BJ (cell line): Measurements from ENCODE around the gene PASK. TPM values are rescaled to one million over a fixed set of nuclear protein-coding genes. Genes with fewer than 3 reads are reported as not detected.

Source experiments
- CTCF ChIA-PET: fragments of 350-600 bp; formaldehyde crosslinking; extraction: SDS; loops from one replicate; lab custom pipeline; 2021; ENCODE audit warnings: antibody characterized with exemption, inconsistent platforms; lab: Yijun Ruan, JAX
- POLR2A ChIA-PET: fragments of 300-600 bp; sonication (Branson Sonifier 250); formaldehyde crosslinking; extraction: SDS; loops from one replicate; lab custom pipeline; 2021; ENCODE audit warnings: antibody characterized with exemption; lab: Charles Lee
- DNase-seq: peaks from one replicate; pipeline ENCODE4 v3.0.0-alpha.2; 2011; ENCODE audit warnings: low read depth
- H3K27me3 ChIP-seq: 2 replicates; pipeline ENCODE4 v1.6.0; 2011; ENCODE audit warnings: low read length; ENCODE audit not compliant: control insufficient read depth, insufficient read depth
- H3K36me3 ChIP-seq: 2 replicates; pipeline ENCODE4 v1.5.1; 2011; ENCODE audit warnings: low read length; ENCODE audit not compliant: control insufficient read depth, insufficient read depth
- H3K4me3 ChIP-seq: 2 replicates; pipeline ENCODE4 v1.5.1; 2011; ENCODE audit warnings: low read depth, mild to moderate bottlenecking, control low read depth, low read length
- CTCF ChIP-seq: IDR thresholded peaks from 2 replicates; pipeline ENCODE4 v1.5.1; 2011; ENCODE audit warnings: low read depth, mild to moderate bottlenecking, control low read depth, inconsistent platforms, low read length, moderate library complexity; ENCODE audit not compliant: insufficient read depth
- polyA plus RNA-seq: library from polyadenylated mRNA; depleted of rRNA; stranded (reverse); fragments of >200 nt; gene quantifications from 2 replicates; pipeline ENCODE4 v1.2.3, GENCODE V29; 2011

Gene PASK
- polyA plus RNA-seq, 1 experiment, result 3.4 TPM

DNA sequence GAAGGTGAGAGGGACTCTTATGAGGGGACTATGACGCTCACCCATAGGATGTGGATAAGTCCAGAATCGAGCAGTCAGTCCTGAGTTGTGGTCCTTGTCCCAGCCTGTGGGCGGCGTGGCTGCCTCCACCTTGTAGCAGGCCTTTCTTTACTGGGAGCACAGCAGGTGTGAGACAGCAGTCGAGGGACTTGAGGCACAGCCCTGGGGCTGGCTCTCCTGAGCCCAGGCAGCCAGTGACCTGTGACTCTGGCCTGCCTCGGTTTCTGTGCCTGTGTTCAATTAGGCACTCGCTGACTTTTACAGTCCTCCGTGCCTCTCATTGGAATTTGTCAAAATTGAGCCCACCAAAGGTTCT lies 9.3 kb upstream of the PASK start:
- CTCF ChIA-PET, result no interaction called here

GRCh38 chr2:241157841-241158545 lies 8.7 kb upstream of the PASK start:
- TF ChIP-seq CTCF, result no peak
- peaks cover 14% of the 10 kb centered on the region for H3K36me3 ChIP-seq
- POLR2A ChIA-PET, result no interaction called here
- CTCF ChIA-PET, result interaction anchor here (0.8 kb wide), 1 partner anchor 307 kb away, joined by 4 read pairs; no protein-coding TSS in a partner anchor
- H3K27me3 ChIP-seq, result no peaks in the 10 kb centered on the region
- no peak overlapping the region for H3K4me3 ChIP-seq
- DNase-seq, result no peak

More for the DNA sequence above, 9.3 kb upstream of the PASK start:
- POLR2A ChIA-PET, result no interaction called here
- no peak for DNase-seq
- TF ChIP-seq CTCF, result no peak
- Histone ChIP-seq H3K36me3 (peaks cover 14% of the 10 kb centered on the region), H3K4me3 (no peak overlapping the region), H3K27me3 (no peaks in the 10 kb centered on the region)

DNA sequence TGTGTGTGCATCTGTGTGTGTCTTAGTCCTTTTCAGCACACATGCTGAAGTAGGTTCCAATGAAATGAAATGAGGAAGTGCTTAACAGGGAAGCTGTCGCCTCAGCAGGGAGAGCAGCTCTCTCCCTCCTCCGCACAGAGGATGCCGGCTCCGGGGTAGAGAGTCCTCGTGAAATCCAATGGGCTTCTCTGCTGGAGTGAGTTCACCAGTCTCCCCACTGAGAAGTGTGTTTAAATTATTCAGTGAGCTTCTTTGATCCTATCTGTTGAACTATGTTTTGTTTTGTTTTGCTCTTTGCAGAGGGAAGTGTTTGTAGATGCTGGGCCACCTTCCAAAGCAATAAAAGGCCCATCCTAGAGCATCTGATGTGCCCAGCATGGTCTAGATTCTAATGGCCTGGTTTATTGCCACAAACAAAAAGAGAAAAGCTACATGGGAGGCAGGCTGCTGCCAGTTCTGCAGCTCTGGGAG lies 7.7 kb upstream of the PASK start:
- H3K4me3 ChIP-seq, result no peak overlapping the region
- ChIA-PET CTCF (no interaction called here), POLR2A (no interaction called here)
- DNase-seq, result no peak
- peaks cover 14% of the 10 kb centered on the region for H3K36me3 ChIP-seq
- TF ChIP-seq CTCF, result no peak
- H3K27me3 ChIP-seq, result no peaks in the 10 kb centered on the region

- Histone ChIP-seq H3K4me3 (no peak overlapping the region), H3K36me3 (peaks cover 14% of the 10 kb centered on the region), H3K27me3 (no peaks in the 10 kb centered on the region)
- no peak for TF ChIP-seq CTCF
- POLR2A ChIA-PET, result no interaction called here
- DNase-seq, result no peak
- CTCF ChIA-PET, result no interaction called here
Measured at GRCh38 chr2:241155936-241156335, 6.7 kb upstream of the PASK start.

GRCh38 chr2:241154915-241155314 lies 5.6 kb upstream of the PASK start:
- TF ChIP-seq CTCF, result no peak
- CTCF ChIA-PET, result no interaction called here
- no peak for DNase-seq
- no peak overlapping the region for H3K4me3 ChIP-seq
- no peaks in the 10 kb centered on the region for H3K27me3 ChIP-seq
- H3K36me3 ChIP-seq, result peaks cover 14% of the 10 kb centered on the region
- POLR2A ChIA-PET, result no interaction called here
